Fibroblast of lung (primary cell): ENCODE results near the gene SMARCA2. TPM values are rescaled to one million over a fixed set of nuclear protein-coding genes. Genes with fewer than 3 reads are reported as not detected.
"Not testable (repeated sequence)": the region's sequence is repeated elsewhere in the genome, so short reads cannot be mapped to it uniquely, and the experiment has no call there.

Source experiments
- DNase-seq, 2 donors: peaks; one replicate each; pipeline versions ENCODE4 v3.0.0 to v3.0.0-alpha.2; 2010; ENCODE audit warnings: low read depth in 2 of 2
- H2AFZ ChIP-seq: 2 replicates; pipeline ENCODE4 v1.5.1; 2012; ENCODE audit warnings: low read length, control low read depth, inconsistent platforms
- H3K27ac ChIP-seq: 2 replicates; pipeline ENCODE4 v1.5.1; 2011; ENCODE audit warnings: low read length, control low read depth; ENCODE audit not compliant: insufficient read depth
- H3K27me3 ChIP-seq: 2 replicates; pipeline ENCODE4 v1.5.1; 2011; ENCODE audit warnings: mild to moderate bottlenecking, low read length; ENCODE audit not compliant: control insufficient read depth, insufficient read depth
- H3K36me3 ChIP-seq: 2 replicates; pipeline ENCODE4 v1.5.1; 2011; ENCODE audit warnings: low read length; ENCODE audit not compliant: control insufficient read depth, insufficient read depth
- H3K4me1 ChIP-seq: 2 replicates; pipeline ENCODE4 v1.5.1; 2011; ENCODE audit warnings: low read length; ENCODE audit not compliant: control insufficient read depth, insufficient read depth; ENCODE audit errors: extremely low read depth
- H3K4me2 ChIP-seq: 2 replicates; pipeline ENCODE4 v1.5.1; 2011; ENCODE audit warnings: low read length, control low read depth; ENCODE audit not compliant: insufficient read depth; ENCODE audit errors: extremely low read depth
- H3K4me3 ChIP-seq, 4 experiments: fragments of 200-600 bp in 1 of 4; sonication (generic) in 1 of 4; replicated peaks in 1 of 4; 2 replicates each; pipeline ENCODE4 v1.5.1; 2011 to 2016; ENCODE audit warnings: low read length in 4 of 4, low read depth in 3 of 4, mild to moderate bottlenecking in 3 of 4, control low read depth in 2 of 4, inconsistent platforms in 1 of 4, mixed read lengths in 1 of 4; ENCODE audit not compliant: insufficient read depth in 1 of 4; ENCODE audit errors: control extremely low read depth in 1 of 4
- H3K79me2 ChIP-seq: 2 replicates; pipeline ENCODE4 v1.5.1; 2012; ENCODE audit warnings: mild to moderate bottlenecking, low read length, inconsistent platforms; ENCODE audit not compliant: control insufficient read depth, insufficient read depth
- H3K9ac ChIP-seq: 2 replicates; pipeline ENCODE4 v1.5.1; 2011; ENCODE audit warnings: mild to moderate bottlenecking, low read length, control low read depth; ENCODE audit not compliant: insufficient read depth
- H3K9me3 ChIP-seq: 2 replicates; pipeline ENCODE4 v1.5.1; 2012; ENCODE audit warnings: low read depth, low read length; ENCODE audit not compliant: control insufficient read depth, insufficient read depth
- H4K20me1 ChIP-seq: 2 replicates; pipeline ENCODE4 v1.5.1; 2011; ENCODE audit warnings: low read length; ENCODE audit not compliant: control insufficient read depth, insufficient read depth; ENCODE audit errors: extremely low read depth
- CTCF ChIP-seq, 2 donors: IDR thresholded peaks in 1 of 2; conservative IDR thresholded peaks in 1 of 2; 1 replicate in 1 of 2; 2 replicates in 1 of 2; pipeline ENCODE4 v1.5.1; 2011 to 2012; ENCODE audit warnings: low read length in 2 of 2, control low read depth in 1 of 2, inconsistent platforms in 1 of 2, low read depth in 1 of 2, mild to moderate bottlenecking in 1 of 2
- EZH2 ChIP-seq: IDR thresholded peaks from 2 replicates; pipeline ENCODE4 v1.5.1; 2012; ENCODE audit warnings: low read length, control low read depth, mild to moderate bottlenecking; ENCODE audit errors: missing control alignments
- polyA plus RNA-seq, 2 donors: library from polyadenylated mRNA; depleted of rRNA in 1 of 2; stranded (reverse) in 1 of 2; unstranded in 1 of 2; fragments of >200 nt; gene quantifications; 2 replicates each; pipeline ENCODE4 v1.2.1, GENCODE V29; 2011 to 2012; ENCODE audit warnings: missing spikeins in 1 of 2
- total RNA-seq: library from RNA; depleted of rRNA; stranded (reverse); fragments of >200 nt; gene quantifications from 2 replicates; pipeline ENCODE4 v1.2.1, GENCODE V29; 2014

Gene SMARCA2
- total and polyA plus RNA-seq, 2 donors (not counting 1 experiment from before 2014, with no cell fraction given) = 36.8 to 62.3 TPM

- TF ChIP-seq CTCF (conservative IDR thresholded peaks at IDR 0.05 in 1 of 2, IDR thresholded peaks at IDR 0.05 in 1 of 2; ENCODE audit: low read depth in 1 of 2, low read length in 2 of 2) = no peak
- TF ChIP-seq EZH2 = no peak
- H4K20me1 ChIP-seq = no peaks in the 10 kb centered on the region
- no peak for DNase-seq
These were observed 130.6 kb downstream of the SMARCA2 start for GRCh38 chr9:2145746-2146145.

GRCh38 chr9:2146700-2147099, 131.6 kb downstream of the SMARCA2 start:
- H3K4me2 ChIP-seq, H3K4me1 ChIP-seq, H3K9ac ChIP-seq, H3K4me3 ChIP-seq, H3K79me2 ChIP-seq, DNase-seq, H4K20me1 ChIP-seq, H2AFZ ChIP-seq, H3K27me3 ChIP-seq, H3K36me3 ChIP-seq, H3K27ac ChIP-seq, H3K9me3 ChIP-seq: not testable (repeated sequence)
- TF ChIP-seq CTCF (conservative IDR thresholded peaks at IDR 0.05 in 1 of 2, IDR thresholded peaks at IDR 0.05 in 1 of 2; ENCODE audit: low read depth in 1 of 2, low read length in 2 of 2) = peak in 1 of 2 donors; percentile 9

More at GRCh38 chr9:2145746-2146145, 130.6 kb downstream of the SMARCA2 start:
- Histone ChIP-seq H3K36me3 (no peaks in the 10 kb centered on the region), H3K4me1 (no peaks in the 10 kb centered on the region), H2AFZ (no peak overlapping the region), H3K4me2 (no peak overlapping the region), H3K4me3 (no peak overlapping the region), H3K27me3 (no peaks in the 10 kb centered on the region), H3K27ac (no peak overlapping the region), H3K79me2 (no peaks in the 10 kb centered on the region), H3K9me3 (no peaks in the 10 kb centered on the region), H3K9ac (no peak overlapping the region)

- Histone ChIP-seq H2AFZ (no peak overlapping the region), H3K9me3 (no peaks in the 10 kb centered on the region), H3K27ac (no peak overlapping the region), H3K9ac (no peak overlapping the region), H3K27me3 (no peaks in the 10 kb centered on the region), H3K4me1 (no peaks in the 10 kb centered on the region), H3K4me2 (no peak overlapping the region), H4K20me1 (no peaks in the 10 kb centered on the region), H3K79me2 (no peaks in the 10 kb centered on the region), H3K4me3 (no peak overlapping the region), H3K36me3 (no peaks in the 10 kb centered on the region)
- TF ChIP-seq CTCF (conservative IDR thresholded peaks at IDR 0.05 in 1 of 2, IDR thresholded peaks at IDR 0.05 in 1 of 2; ENCODE audit: low read depth in 1 of 2, low read length in 2 of 2) (no peak), EZH2 (no peak)
- DNase-seq = no peak
These were observed 135.2 kb downstream of the SMARCA2 start for GRCh38 chr9:2150338-2150737.
